ENCODE results near the gene CCNDBP1.

Gene CCNDBP1

GRCh38 chr15:43198992-43199391 lies 13.8 kb downstream of the CCNDBP1 start:
- TF ChIP-seq EZH2phosphoT487 (IDR thresholded peaks at IDR 0.05; ENCODE audit: borderline replicate concordance), result no peak
- TF ChIP-seq CTCF (conservative IDR thresholded peaks at IDR 0.05; ENCODE audit: low read length), result no peak
- H3K9me3 ChIP-seq (ENCODE audit: insufficient read depth, low read depth, low read length), result no peaks in the 10 kb centered on the region; the same call in 1 of the 2 replicates
- H3K4me3 ChIP-seq (ENCODE audit: low read length, poor library complexity, severe bottlenecking), result no peak overlapping the region
- no peaks in the 10 kb centered on the region for H3K9me2 ChIP-seq (replicated peaks; ENCODE audit: low read depth, low read length)
- peaks cover 13% of the 10 kb centered on the region for H3K4me1 ChIP-seq (ENCODE audit: insufficient read depth, low read length, poor library complexity, severe bottlenecking)
- H3K9ac ChIP-seq (ENCODE audit: low read depth, low read length, poor library complexity, severe bottlenecking), result no peak overlapping the region
- no peaks in the 10 kb centered on the region; the same call in 1 of the 2 replicates for H3F3A ChIP-seq (ENCODE audit: low read depth)
- no peaks in the 10 kb centered on the region for H3K79me2 ChIP-seq (ENCODE audit: insufficient read depth, low read length)
- no peaks in the 10 kb centered on the region for H4K20me1 ChIP-seq (ENCODE audit: insufficient read depth, low read length, poor library complexity, severe bottlenecking)
- peaks cover 14% of the 10 kb centered on the region; the same call in 1 of the 2 replicates for H3K36me3 ChIP-seq (ENCODE audit: insufficient read depth, low read length)
- no peak overlapping the region for H2AFZ ChIP-seq (ENCODE audit: low read length)
- H3K27me3 ChIP-seq (ENCODE audit: insufficient read depth, low read length, poor library complexity, severe bottlenecking), result no peaks in the 10 kb centered on the region
- H3K4me2 ChIP-seq (ENCODE audit: low read depth, low read length, poor library complexity, severe bottlenecking), result no peak overlapping the region

GRCh38 chr15:43199945-43200488 lies 14.8 kb downstream of the CCNDBP1 start:
- H3F3A ChIP-seq (ENCODE audit: low read depth), result no peaks in the 10 kb centered on the region; the same call in 1 of the 2 replicates
- no peaks in the 10 kb centered on the region for H4K20me1 ChIP-seq (ENCODE audit: insufficient read depth, low read length, poor library complexity, severe bottlenecking)
- no peak overlapping the region for H3K9ac ChIP-seq (ENCODE audit: low read depth, low read length, poor library complexity, severe bottlenecking)
- H3K36me3 ChIP-seq (ENCODE audit: insufficient read depth, low read length), result peaks cover 6% of the 10 kb centered on the region; the same call in 1 of the 2 replicates
- no peaks in the 10 kb centered on the region for H3K79me2 ChIP-seq (ENCODE audit: insufficient read depth, low read length)
- TF ChIP-seq CTCF (conservative IDR thresholded peaks at IDR 0.05; ENCODE audit: low read length), result no peak
- H3K27me3 ChIP-seq (ENCODE audit: insufficient read depth, low read length, poor library complexity, severe bottlenecking), result no peaks in the 10 kb centered on the region
- no peak overlapping the region for H2AFZ ChIP-seq (ENCODE audit: low read length)
- peaks cover 18% of the 10 kb centered on the region for H3K4me1 ChIP-seq (ENCODE audit: insufficient read depth, low read length, poor library complexity, severe bottlenecking)
- H3K4me3 ChIP-seq (ENCODE audit: low read length, poor library complexity, severe bottlenecking), result no peak overlapping the region
- H3K9me2 ChIP-seq (replicated peaks; ENCODE audit: low read depth, low read length), result no peaks in the 10 kb centered on the region
- H3K4me2 ChIP-seq (ENCODE audit: low read depth, low read length, poor library complexity, severe bottlenecking), result peak overlapping the region; percentile 38
- no peaks in the 10 kb centered on the region; the same call in 1 of the 2 replicates for H3K9me3 ChIP-seq (ENCODE audit: insufficient read depth, low read depth, low read length)

- Histone ChIP-seq H3K9me2 (replicated peaks; ENCODE audit: low read depth, low read length) (no peaks in the 10 kb centered on the region), H3F3A (ENCODE audit: low read depth) (no peaks in the 10 kb centered on the region; the same call in 1 of the 2 replicates), H3K9ac (ENCODE audit: low read depth, low read length, poor library complexity, severe bottlenecking) (no peak overlapping the region), H4K20me1 (ENCODE audit: insufficient read depth, low read length, poor library complexity, severe bottlenecking) (no peaks in the 10 kb centered on the region), H2AFZ (ENCODE audit: low read length) (peak overlapping the region; percentile 14), H3K4me2 (ENCODE audit: low read depth, low read length, poor library complexity, severe bottlenecking) (no peak overlapping the region), H3K9me3 (ENCODE audit: insufficient read depth, low read depth, low read length) (no peaks in the 10 kb centered on the region), H3K36me3 (ENCODE audit: insufficient read depth, low read length) (no peaks in the 10 kb centered on the region), H3K27me3 (ENCODE audit: insufficient read depth, low read length, poor library complexity, severe bottlenecking) (no peaks in the 10 kb centered on the region), H3K4me1 (ENCODE audit: insufficient read depth, low read length, poor library complexity, severe bottlenecking) (peaks cover 18% of the 10 kb centered on the region), H3K4me3 (ENCODE audit: low read length, poor library complexity, severe bottlenecking) (no peak overlapping the region), H3K79me2 (ENCODE audit: insufficient read depth, low read length) (no peaks in the 10 kb centered on the region)
- TF ChIP-seq EZH2phosphoT487 (IDR thresholded peaks at IDR 0.05; ENCODE audit: borderline replicate concordance) (no peak), CTCF (conservative IDR thresholded peaks at IDR 0.05; ENCODE audit: low read length) (peak; percentile 91)
Observed at GRCh38 chr15:43204016-43204901, 19.1 kb downstream of the CCNDBP1 start.
